Activated gamma-delta T cell treated with Interleukin-2 at 50 U/mL for 16 hours (primary cell): ENCODE results near the gene PRM3.
"Not testable (repeated sequence)": the region's sequence is repeated elsewhere in the genome, so short reads cannot be mapped to it uniquely, and the experiment has no call there.

Experiments
- DNase-seq: peaks from one replicate; pipeline ENCODE4 v3.0.0-alpha.2; 2020

Gene PRM3

DNA sequence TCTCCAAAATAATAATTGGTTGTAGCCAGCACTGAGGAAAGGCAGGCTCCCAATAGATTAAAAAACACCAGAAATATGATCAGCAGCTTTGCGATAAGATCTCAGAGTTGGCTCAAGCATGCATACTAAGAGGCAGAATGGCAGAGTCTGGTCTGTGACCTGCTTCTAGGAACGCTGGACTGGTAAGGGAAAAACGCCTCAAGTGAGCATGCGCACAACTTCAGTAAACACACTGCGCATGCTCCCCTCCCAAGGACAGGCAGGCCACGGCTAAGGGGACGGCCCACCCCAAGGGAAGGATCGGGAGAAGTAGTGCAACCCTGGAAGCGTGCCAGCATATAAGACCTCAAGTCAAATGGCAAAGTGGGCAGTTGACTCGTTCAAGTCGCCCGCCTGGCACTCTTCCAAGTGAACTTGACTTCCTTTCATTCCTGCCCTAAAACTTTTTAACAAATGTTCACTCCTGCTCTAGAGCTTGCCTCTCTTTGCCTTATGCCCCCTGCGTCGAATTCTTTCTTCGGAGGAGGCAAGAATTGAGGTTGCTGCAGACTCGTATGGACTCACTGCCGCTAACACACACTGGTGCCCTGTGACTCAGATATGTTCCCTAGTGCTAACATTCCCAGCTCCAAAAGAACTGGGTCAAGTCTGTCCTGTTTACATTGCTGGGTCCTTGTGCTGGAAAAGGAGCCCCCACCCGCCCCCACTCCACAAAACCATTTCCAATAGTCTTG is 30.1 kb upstream of the PRM3 start:
- no peak for DNase-seq

DNA sequence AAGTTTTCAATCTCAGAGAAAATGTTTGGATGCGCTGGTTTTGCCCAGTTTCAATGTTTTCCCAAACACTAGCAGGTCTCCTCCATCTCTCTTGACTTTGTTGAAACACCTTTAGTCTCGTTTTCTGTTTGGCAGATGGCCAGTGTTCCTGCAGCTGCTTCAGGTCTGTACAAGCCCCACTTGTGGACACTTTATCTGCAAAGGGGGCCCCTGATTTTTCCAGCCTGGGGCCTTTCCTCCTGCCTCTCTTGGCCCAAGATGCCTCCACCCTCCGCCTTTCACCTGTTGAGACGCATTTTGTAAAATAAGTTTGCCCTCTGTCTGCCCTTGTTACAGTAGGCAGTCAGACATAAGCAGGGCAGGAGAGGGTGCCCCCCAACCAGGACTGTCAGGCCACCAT is 29.5 kb upstream of the PRM3 start:
- DNase-seq = no peak

DNA sequence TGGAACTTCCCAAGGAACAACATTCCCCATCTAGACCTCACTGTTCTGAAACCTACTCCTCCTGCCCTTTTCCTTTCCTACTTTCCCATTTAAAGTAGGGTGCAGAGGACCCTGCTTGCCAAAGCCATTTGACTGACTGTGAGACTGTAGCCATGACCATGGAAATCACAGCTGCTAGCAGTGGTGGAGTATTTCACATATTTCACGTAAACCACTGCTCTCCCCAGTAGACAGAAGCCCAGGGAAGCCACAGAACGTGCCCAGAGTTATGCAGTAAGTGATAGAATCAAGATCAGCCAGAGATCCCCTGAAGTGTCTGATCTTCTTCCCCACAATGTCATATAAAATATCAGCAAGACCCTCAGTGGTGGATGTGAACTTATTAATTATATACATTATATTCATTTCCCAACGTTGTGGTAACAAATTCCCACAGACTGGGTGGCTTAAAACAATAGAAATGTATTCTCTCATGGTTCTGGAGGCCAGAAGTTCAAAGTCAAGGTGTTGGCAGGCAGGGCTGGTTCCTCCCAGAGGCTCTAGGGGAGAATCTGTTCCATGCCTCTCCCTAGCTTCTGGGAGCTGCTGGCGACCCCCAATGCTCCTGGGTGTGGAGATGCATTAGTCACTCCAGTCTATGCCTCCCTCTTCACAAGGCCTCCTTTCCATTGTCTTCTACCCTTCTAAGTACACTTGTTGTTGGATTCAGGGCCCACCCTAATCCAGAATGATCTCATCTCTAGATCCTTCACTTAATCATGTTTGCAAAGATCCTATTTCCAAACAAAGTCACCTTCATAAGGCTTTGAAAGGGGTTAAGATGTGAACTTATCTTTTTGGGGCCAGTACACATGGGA is 28.4 kb upstream of the PRM3 start:
- no peak for DNase-seq

DNA sequence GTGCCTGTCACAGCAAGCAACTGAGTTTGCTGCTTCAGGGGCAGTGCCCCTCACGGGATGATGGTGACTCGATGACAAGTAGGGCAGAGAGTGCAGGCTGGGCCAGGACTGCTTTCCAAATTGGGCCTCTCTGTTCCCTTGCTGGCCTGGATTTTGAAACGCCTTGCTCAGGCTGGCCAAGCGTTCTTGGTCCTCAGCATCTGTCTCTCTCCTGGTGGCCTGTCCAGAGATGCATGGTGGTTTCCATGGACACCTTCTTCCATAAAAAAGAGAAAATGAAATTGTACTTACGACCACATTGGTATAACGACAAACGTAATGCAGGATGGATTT is 27.1 kb upstream of the PRM3 start:
- DNase-seq = no peak

DNA sequence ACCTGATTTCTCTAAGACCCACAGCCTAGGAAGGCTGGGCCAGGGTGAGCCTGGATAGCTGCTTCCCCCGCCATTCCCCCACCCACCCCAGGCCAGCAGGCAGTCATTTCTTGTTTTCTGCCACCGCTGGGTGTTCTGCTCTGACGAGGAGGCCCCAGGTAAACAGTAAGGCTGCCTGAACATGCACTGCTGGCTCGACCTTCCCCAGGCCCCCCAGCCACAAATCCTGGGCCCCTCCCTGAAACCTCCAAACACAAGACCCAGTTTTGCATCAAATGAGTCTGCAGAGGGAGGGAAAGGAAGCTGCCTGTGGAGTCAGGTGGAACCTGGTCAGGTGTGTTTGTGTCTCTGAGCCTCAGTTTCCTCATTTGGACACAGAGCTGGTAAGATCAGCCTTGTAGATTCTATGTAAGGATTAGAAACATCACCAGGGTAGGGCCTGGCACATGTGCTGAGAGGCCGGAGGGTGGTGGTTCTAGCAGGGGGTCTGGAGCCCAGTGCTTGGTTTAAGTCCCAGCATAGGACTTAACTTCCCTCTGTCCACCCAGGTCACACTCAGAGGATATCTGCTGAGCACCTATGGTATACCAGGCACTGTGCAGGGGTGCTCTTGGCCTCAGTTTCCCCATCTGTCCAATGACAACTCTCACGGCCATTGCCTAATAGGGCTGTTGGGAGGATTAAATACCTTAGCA is 26.6 kb upstream of the PRM3 start:
- no peak for DNase-seq

DNA sequence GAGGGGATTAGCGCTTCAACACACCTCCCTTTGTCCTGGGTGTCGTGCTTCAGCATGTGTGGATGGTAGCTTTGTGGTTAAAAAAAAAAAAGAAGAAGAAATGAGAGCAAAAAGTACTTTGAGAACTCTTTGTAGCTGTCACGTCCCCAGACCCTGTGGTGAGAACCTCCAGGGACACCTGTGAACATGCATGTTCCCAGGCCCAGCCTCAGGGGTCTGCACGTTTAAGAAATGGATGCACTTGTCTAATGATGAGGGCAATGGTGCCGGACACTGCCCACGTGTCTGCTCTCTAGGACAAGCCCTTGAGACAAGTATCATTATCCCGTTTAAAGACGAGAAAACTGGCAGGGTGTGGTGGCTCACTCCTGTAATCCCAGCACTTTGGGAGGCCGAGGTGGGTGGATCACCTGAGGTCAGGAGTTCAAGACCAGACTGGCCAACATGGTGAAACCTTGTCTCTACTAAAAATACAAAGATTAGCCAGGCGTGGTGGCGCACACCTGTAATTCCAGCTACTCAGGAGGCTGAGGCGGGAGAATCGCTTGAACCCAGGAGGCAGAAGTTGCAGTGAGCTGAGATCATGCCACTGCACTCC is 25.6 kb upstream of the PRM3 start:
- not testable (repeated sequence) for DNase-seq

DNA sequence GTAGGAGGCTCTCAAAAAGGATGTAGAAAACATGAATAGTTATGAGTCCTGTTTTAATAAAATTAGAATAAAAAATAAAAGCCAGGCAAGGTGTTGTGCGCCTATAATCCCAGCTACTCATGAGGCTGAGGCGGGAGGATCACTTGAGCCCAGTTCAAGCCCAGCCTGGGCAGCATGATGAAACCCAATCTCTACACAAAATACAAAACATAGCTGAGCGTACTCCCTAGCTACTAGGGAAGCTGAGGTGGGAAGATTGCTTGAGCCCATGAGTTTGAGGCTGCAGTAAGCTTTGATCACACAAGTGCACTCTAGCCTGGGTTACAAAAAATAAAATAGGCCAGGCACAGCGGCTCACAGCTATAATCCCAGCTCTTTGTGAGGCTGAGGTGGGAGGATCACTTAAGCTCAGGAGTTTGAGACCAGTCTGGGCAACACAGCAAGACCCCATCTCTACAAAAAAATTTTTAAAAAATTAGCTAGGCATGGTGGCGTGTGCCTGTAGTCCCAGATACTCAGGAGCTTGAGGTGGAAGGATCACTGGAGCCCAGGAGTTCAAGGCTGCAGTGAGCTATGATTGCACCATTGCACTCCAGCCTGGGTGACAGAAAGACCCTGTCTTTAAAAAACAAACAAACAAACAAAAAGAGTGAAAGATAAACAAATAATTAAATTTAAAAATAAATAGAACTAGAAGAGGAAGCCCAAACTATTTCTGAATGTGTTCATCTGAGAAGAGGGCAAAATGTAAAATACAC is 24.9 kb upstream of the PRM3 start:
- no peak for DNase-seq

DNA sequence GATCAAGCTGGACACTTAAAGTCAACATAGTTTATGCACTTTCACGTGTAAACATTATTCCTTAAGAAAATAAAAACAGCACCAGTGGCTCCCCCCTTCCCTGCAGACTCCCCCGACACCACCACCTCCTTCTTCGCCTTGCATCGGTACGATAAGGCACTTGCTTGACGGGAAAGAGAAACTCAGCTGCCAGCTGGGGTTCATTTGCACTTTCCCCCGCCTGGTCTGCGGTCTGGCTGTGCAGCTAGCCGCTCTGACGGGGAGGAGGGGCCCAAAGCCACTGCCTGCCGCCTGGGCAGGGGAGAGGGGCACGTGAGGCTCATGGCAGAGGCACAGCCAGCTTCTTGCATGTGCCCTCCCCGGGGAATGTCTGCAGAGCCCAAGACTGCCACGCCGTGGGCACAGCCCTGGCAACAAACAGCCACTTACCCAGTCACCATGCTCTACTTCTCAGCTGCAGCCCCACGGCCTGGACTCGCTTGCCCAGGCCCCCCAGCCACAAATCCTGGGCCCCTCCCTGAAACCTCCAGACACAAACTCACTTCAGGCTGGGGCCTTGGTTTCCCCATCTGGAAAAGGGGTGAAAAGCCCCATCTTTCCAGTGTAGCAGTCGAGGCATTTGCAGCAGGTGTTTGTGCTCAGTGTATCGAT is 24.2 kb upstream of the PRM3 start:
- peak; percentile 65 for DNase-seq

DNA sequence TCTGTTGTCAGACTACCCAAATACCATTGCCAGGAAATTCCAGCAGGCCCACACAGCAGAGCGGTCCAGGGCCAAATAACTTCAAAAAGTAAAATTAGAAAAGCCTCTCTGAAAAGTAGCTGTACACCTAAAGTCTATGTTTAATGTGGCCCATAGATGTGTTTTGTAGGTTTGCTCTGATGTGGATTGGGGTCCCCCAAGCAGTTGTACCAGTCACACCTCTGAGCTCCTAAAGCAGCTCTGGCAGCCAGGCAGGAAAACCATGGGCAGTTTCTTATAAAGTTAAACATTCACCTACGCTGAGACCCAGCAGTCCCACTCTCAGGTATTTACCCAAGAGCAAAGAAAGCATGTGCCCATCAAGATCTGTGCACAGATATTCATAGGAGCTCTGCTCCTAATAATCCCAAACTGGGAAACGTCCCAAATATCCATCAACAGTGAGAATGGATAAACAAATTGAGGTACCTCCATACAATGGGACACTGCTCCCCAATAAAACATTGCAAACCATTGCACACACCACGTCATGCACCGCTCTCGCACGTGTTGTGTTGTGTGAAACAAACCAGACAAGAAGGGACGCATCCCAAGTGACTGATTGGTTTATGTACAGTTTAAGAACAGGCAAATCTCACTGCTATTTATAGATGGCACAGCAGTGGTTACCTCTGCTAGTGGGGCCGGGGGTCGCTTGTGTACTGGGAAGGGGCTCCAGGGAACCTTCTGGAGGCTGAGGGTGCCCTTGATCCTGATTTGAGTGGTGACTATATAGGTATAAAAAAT is 23.5 kb upstream of the PRM3 start:
- no peak for DNase-seq

DNA sequence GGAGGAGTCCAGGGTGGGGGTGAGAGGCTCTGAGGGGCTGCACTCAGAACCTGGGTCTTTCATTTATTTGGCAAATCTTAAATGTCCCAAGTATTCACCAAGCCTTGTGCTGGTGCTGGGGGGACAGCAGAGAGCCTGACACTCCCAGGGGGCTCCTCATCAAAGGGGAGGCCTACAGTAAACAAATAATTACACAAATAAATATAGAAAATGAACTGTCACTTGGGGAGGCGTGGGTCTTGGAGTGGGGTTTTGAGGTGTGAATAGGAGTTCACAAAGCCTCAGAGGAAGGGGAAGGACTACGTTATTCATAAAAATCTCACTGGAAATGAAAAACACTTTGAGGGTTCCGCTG is 22.9 kb upstream of the PRM3 start:
- DNase-seq = no peak

DNA sequence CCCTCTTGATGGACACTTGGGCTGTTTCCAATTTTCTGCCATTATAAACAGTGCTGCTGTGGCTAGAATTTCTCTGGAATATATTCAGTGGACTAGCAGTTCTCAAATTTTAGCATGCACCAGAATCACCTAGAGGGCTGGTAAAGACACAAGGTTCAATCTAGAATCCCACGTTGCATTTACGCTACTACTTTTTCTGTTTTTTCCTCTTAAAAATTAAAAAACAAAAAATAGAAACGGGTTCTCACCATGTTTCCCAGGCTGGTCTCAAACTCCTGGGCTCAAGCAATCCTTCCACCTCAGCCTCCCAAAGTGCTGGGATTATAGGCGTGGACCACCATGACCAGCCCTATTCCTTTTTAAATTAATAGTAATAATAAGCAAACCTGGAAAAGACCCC is 22.2 kb upstream of the PRM3 start:
- no peak for DNase-seq

DNA sequence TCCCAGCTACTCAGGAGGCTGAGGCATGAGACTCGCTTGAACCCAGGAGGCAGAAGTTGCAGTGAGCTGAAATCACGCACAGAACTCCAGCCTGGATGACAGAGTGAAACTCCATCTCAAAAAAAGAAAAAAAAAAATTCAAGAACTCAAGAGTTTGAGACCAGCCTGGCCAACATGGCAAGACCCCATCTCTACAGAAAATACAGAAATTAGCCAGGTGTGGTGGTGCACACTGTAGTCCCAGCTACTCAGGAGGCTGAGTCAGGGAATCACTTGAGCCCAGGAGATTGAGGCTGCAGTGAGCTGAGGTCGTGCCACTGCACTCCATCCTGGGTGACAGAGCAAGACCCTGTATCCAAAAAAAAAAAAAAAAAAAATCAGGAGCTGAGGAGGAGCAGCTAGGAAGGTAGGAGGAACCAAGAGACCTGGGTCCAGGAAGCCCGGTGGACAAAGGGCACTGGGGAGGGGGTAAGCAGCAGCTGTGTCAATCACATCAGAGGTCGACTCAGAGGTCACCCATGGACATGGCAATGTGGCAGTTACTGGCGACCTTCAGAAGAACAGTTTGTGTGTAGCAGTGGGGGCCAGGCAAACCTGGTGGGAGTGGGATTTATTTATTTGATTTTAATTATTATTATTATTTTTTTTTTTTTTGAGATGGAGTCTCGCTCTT is 18.8 kb upstream of the PRM3 start:
- DNase-seq = no peak

DNA sequence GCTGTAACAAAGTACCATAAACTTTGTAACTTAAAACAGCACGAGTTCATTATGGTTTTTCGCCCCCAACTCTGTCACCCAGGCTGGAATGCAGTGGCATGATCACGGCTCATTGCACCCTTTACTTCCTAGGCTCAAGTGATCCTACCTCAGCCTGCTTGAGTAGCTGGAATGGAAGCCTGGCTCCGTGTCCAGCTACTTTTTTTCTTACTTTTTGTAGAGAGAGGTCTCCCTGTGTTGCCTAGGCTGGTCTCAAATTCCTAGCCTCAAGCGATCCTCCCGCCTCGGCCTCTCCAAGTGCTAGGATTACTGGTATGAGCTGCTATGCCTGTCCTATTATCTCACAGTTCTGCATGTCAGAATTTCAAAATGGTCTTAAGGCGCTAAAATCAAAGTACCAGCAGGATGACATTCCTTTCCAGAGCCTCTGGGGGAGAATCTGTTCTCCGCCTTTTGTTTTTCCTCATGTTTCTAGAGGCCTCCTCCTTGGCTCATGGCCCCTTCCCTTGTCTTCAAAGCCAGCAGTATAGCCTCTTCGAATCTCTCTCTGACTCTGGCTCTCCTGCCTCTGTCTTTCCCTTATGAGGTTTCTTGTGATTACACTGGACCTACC is 17.8 kb upstream of the PRM3 start:
- DNase-seq = no peak

DNA sequence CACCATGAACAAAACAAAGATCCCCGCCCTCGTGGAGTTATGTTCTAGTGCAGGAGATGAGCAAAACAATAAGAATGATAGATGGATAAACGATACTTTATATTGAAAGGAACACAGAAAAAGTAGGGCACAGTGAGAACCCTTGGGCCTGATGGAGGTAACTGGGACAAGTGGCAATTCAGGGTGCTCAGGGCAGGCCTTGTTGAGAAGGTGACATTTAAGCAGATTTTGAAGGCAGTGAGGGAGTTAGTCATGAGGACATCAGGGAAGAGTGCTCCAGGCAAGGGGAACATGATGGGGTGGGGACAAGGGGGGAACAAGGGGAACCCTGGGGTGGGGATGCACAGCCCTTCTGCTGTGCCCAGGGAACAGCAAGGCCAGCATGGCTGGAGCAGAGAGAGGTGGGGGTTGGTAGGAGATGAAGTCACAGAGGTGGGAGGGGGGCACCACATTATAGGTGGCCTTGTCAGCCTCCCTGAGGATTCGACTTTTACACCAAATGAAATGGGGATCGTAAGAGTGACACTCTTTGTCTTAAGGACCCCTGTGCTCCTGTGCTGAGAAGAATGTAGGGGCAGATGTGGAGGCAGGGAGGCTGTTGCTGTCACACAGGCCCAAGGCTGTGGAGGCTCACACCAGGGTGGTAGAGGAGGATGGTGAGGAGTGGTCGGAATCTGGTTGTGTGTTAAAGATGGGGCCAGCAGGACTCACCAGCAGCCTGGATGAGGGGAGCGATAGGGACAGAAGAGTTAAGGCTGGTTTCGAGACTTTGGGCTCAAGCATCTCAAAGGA is 16.9 kb upstream of the PRM3 start:
- DNase-seq = no peak

DNA sequence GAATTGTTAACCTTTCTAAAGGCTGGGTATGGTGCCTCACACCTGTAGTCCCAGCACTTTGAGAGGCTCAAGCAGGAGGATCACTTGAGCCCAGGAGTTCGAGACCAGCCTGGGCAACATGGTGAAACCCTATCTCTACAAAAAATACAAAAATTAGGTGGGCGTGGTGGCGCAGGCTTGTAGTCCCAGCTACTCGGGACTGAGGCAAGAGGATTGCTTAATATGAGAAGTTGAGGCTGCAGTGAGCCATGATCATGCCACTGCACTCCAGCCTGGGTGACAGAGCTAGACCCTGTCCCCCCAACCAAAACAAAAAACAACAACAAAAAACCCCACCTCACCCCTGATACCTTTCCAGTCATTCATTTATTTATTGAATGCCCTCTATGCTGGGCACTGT is 16.3 kb upstream of the PRM3 start:
- DNase-seq = not testable (repeated sequence)

DNA sequence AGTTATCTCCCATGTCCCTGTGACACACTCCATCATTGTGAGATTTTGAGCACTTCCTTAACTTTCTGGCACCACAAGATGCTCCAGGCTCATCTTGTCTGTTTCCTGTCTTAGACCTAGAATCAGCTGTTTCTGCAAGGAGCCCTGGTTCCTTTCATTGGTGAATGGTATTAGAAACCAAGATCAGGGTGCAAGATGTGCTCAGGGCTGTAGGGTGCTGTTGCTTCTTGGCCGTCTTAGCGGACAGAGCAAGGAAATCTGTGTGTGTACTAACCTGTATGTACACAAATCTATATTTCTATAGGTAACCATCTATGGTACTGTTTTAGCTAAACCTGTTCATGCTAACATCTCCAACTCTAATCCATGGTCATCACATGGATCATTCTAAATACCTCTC is 15.8 kb upstream of the PRM3 start:
- no peak for DNase-seq

DNA sequence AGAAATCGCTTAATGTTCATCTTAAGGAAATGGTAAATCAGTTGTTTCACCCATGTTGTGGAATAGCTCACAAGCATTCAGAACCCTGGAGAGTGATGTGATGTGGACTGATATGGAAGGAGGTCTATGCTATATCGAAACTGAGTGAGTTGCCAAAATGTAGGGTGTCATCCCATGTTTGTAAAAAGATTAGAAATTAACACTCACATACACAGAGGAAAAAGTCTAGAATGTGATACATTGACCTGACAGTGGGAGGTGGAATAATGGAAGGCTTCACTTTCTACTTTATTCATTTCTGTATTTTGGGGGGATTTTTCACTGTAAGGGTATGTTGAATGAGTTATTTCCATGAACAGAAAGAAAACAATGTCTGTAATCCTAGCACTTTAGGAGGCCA is 12.4 kb upstream of the PRM3 start:
- DNase-seq = no peak

DNA sequence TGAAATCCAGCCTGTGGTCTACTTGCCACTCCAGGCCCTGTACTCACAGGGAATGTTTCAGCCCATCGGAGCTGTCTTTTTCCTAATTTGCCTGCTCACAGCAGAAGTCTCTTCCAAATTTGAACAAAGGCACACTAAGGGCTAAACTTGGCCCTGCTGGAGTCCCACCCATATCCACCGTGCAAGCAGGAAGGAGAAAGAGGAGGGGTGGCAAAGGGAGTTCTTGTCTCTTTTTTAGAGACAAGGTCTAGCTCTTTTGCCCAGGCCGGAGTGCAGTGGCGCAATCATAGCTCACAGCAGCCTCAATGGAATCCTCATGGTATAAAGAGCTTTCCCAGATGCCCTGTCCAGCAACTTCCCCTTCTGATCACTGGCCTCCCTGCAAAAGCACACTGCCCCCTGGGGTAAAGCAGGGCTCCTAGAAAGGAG is 10.4 kb upstream of the PRM3 start:
- DNase-seq = no peak
